ENCODE data around the gene HAO1. TPM values are rescaled to one million over a fixed set of nuclear protein-coding genes. Genes with fewer than 3 reads are reported as not detected.

Gene HAO1
- total and polyA plus RNA-seq, 2 of the 4 experiments (the other 2 are of a cell fraction) = not detected

GRCh38 chr20:7937328-7937727 is 2.9 kb downstream of the HAO1 start:
- CTCF ChIA-PET = interaction anchor here (0.6 to 6.3 kb wide), 5 partner anchors 61 to 1138 kb away, joined by 4 to 73 read pairs (median 8); no protein-coding TSS in a partner anchor
- no peak for TF ChIP-seq MAZ (IDR thresholded peaks at IDR 0.05; ENCODE audit: borderline replicate concordance, low read depth, low read length)
- Histone ChIP-seq H2BK20ac (ENCODE audit: low read depth, low read length) (no peak overlapping the region), H4K8ac (ENCODE audit: low read depth in 2 of 2, low read length in 2 of 2) (no peak overlapping the region), H3K14ac (replicated peaks; ENCODE audit: low read depth, low read length) (no peak overlapping the region), H2BK15ac (ENCODE audit: low read depth, low read length) (no peak overlapping the region), H3K4ac (ENCODE audit: low read depth, low read length) (no peak overlapping the region), H3K9ac (ENCODE audit: low read depth, low read length) (no peak overlapping the region), H3K4me1 (ENCODE audit: control insufficient read depth, insufficient read depth, low read length) (no peaks in the 10 kb centered on the region), H3K9me1 (ENCODE audit: insufficient read depth, low read length) (no peaks in the 10 kb centered on the region), H3K18ac (ENCODE audit: low read depth, low read length) (no peak overlapping the region), H3K23ac (ENCODE audit: low read depth, low read length) (no peak overlapping the region), H2BK120ac (ENCODE audit: low read depth, low read length) (no peak overlapping the region), H3K36me3 (ENCODE audit: control insufficient read depth, insufficient read depth, low read length) (no peaks in the 10 kb centered on the region), H3K27ac (ENCODE audit: insufficient read depth, low read length) (no peak overlapping the region), H2BK5ac (ENCODE audit: low read depth, low read length, poor library complexity, severe bottlenecking) (no peak overlapping the region), H3K4me3 (ENCODE audit: insufficient read depth, low read depth, low read length) (no peak overlapping the region), H3K9me3 (ENCODE audit: control insufficient read depth, insufficient read depth, low read length) (no peaks in the 10 kb centered on the region), H3K79me1 (ENCODE audit: low read depth in 1 of 2, low read length in 2 of 2) (no peaks in the 10 kb centered on the region), H2AK5ac (ENCODE audit: low read depth, low read length) (no peak overlapping the region), H2AFZ (replicated peaks; ENCODE audit: low read length, poor library complexity) (no peak overlapping the region), H4K91ac (ENCODE audit: insufficient read depth, low read depth, low read length) (no peak overlapping the region), H3K27me3 (ENCODE audit: control insufficient read depth, insufficient read depth, low read length) (peaks cover 4% of the 10 kb centered on the region), H3K4me2 (ENCODE audit: low read depth, low read length) (no peak overlapping the region), H4K20me1 (ENCODE audit: insufficient read depth, low read length) (no peaks in the 10 kb centered on the region), H2AK9ac (replicated peaks; ENCODE audit: low read depth, low read length, poor library complexity) (no peak overlapping the region), H3K56ac (ENCODE audit: extremely low read depth, insufficient read depth, low read length) (no peak overlapping the region), H4K5ac (ENCODE audit: low read depth, low read length) (no peak overlapping the region)
- intact Hi-C loops (cut with micrococcal nuclease) (loop anchor here (5.0 to 10.0 kb wide), 3 partner anchors 105 to 597 kb away; no protein-coding TSS in a partner anchor), in situ Hi-C loops (cut with MboI; ENCODE audit: low sequenced_read_pairs) (no loop called here), dilution Hi-C loops (cut with HindIII; ENCODE audit: low sequenced_read_pairs, unreplicated experiment) (no loop called here)
- no peak for ATAC-seq (ENCODE audit: low read depth)
- POLR2A ChIA-PET (ENCODE audit: unreplicated experiment) = no interaction called here
- no CpG with 5 or more reads among the region's 3 CpGs for WGBS, 2 experiments (ENCODE audit: extremely low coverage in 2 of 2, insufficient read length in 1 of 2)
- DNase-seq = no peak
- BruUV-seq (replicated peaks) = no TSS peak

Data from IMR-90 (cell line).